Measurements from ENCODE around the gene RSPO4. TPM values are rescaled to one million over a fixed set of nuclear protein-coding genes. Genes with fewer than 3 reads are reported as not detected.

Gene RSPO4
- total and polyA plus RNA-seq, 5 donors from 2014 or later = 0.25 TPM; not detected in 4

- Histone ChIP-seq H3K27me3 (ENCODE audit: control insufficient read depth, insufficient read depth, low read length) (peaks cover 2% of the 10 kb centered on the region), H3K27ac (ENCODE audit: insufficient read depth, low read length, poor library complexity, severe bottlenecking) (no peak overlapping the region), H3K4me1 (ENCODE audit: control insufficient read depth, insufficient read depth, low read length, poor library complexity, severe bottlenecking) (no peaks in the 10 kb centered on the region), H3K4me3 (ENCODE audit: low read depth, low read length) (no peak overlapping the region), H3K36me3 (ENCODE audit: control insufficient read depth, insufficient read depth, low read length) (no peaks in the 10 kb centered on the region), H3K9me3 (ENCODE audit: control insufficient read depth in 2 of 2, low read length in 2 of 2) (no peaks in the 10 kb centered on the region)
- ATAC-seq (ENCODE audit: low read depth in 2 of 2) (no peak), DNase-seq (no peak)
- H3K4me1 Mint-ChIP-seq = no peaks in the 10 kb centered on the region
- no peak overlapping the region for H3K4me3 Mint-ChIP-seq
- H3K9me3 Mint-ChIP-seq = no peaks in the 10 kb centered on the region
- peak overlapping the region in 1 of 3 donors; percentile 77 for H3K27ac Mint-ChIP-seq
- no peaks in the 10 kb centered on the region for H3K36me3 Mint-ChIP-seq
- H3K27me3 Mint-ChIP-seq = peaks cover 5% of the 10 kb centered on the region
These were observed 91.0 kb downstream of the RSPO4 start for GRCh38 chr20:910870-911770.

- Mint-ChIP-seq H3K9me3 (no peaks in the 10 kb centered on the region), H3K27me3 (peaks cover 4% of the 10 kb centered on the region), H3K4me1 (no peaks in the 10 kb centered on the region), H3K27ac (no peak overlapping the region), H3K36me3 (no peaks in the 10 kb centered on the region), H3K4me3 (no peak overlapping the region)
- DNase-seq = no peak
- no peak overlapping the region for H3K27ac ChIP-seq (ENCODE audit: insufficient read depth, low read length, poor library complexity, severe bottlenecking)
- H3K36me3 ChIP-seq (ENCODE audit: control insufficient read depth, insufficient read depth, low read length) = no peaks in the 10 kb centered on the region
- ATAC-seq (ENCODE audit: low read depth in 2 of 2) = no peak
- H3K27me3 ChIP-seq (ENCODE audit: control insufficient read depth, insufficient read depth, low read length) = peaks cover 2% of the 10 kb centered on the region
- H3K9me3 ChIP-seq (ENCODE audit: control insufficient read depth in 2 of 2, low read length in 2 of 2) = no peaks in the 10 kb centered on the region
- no peaks in the 10 kb centered on the region for H3K4me1 ChIP-seq (ENCODE audit: control insufficient read depth, insufficient read depth, low read length, poor library complexity, severe bottlenecking)
- no peak overlapping the region for H3K4me3 ChIP-seq (ENCODE audit: low read depth, low read length)
These were observed 91.8 kb downstream of the RSPO4 start for GRCh38 chr20:910132-910869.

- Histone ChIP-seq H3K27ac (ENCODE audit: insufficient read depth, low read length, poor library complexity, severe bottlenecking) (no peak overlapping the region), H3K4me1 (ENCODE audit: control insufficient read depth, insufficient read depth, low read length, poor library complexity, severe bottlenecking) (no peaks in the 10 kb centered on the region), H3K27me3 (ENCODE audit: control insufficient read depth, insufficient read depth, low read length) (peaks cover 2% of the 10 kb centered on the region), H3K4me3 (ENCODE audit: low read depth, low read length) (no peak overlapping the region), H3K36me3 (ENCODE audit: control insufficient read depth, insufficient read depth, low read length) (no peaks in the 10 kb centered on the region), H3K9me3 (ENCODE audit: control insufficient read depth in 2 of 2, low read length in 2 of 2) (no peaks in the 10 kb centered on the region)
- Mint-ChIP-seq H3K36me3 (no peaks in the 10 kb centered on the region), H3K9me3 (no peaks in the 10 kb centered on the region), H3K4me1 (no peaks in the 10 kb centered on the region), H3K4me3 (no peak overlapping the region), H3K27ac (peak overlapping the region in 1 of 3 donors; percentile 48), H3K27me3 (no peaks in the 10 kb centered on the region)
- ATAC-seq (ENCODE audit: low read depth in 2 of 2) (no peak), DNase-seq (no peak)
These were observed 92.5 kb downstream of the RSPO4 start for GRCh38 chr20:909641-910040.

Other genes with a start within 250 kb of the RSPO4 start
- not detected for gene SLC52A3, start 233.8 kb downstream of the RSPO4 start, total RNA-seq
- gene SLC52A3, start 233.8 kb downstream of the RSPO4 start, polyA plus RNA-seq = not detected
- 27.5 TPM for gene FAM110A, start 168.6 kb downstream of the RSPO4 start, total RNA-seq
- 10 to 100 TPM; 24.6 to 36.5 (median 31.7) TPM for gene FAM110A, start 168.6 kb downstream of the RSPO4 start, polyA plus RNA-seq
- gene ANGPT4, start 86.0 kb downstream of the RSPO4 start, total RNA-seq = not detected
- gene ANGPT4, start 86.0 kb downstream of the RSPO4 start, polyA plus RNA-seq = not detected
- 114 TPM for gene PSMF1, start 116.3 kb upstream of the RSPO4 start, total RNA-seq
- gene PSMF1, start 116.3 kb upstream of the RSPO4 start, polyA plus RNA-seq = 100 to 1,000 TPM; 151 to 202 (median 160) TPM
- not detected for gene TMEM74B, start 182.7 kb upstream of the RSPO4 start, total RNA-seq
- not detected for gene TMEM74B, start 182.7 kb upstream of the RSPO4 start, polyA plus RNA-seq
- gene C20orf202, start 201.1 kb upstream of the RSPO4 start, total RNA-seq = 0.39 TPM
- gene C20orf202, start 201.1 kb upstream of the RSPO4 start, polyA plus RNA-seq = not detected
- gene RAD21L1, start 223.7 kb upstream of the RSPO4 start, total RNA-seq = not detected
- under 1 TPM in 1 of 4 donors, not detected in 3; 0.46 TPM for gene RAD21L1, start 223.7 kb upstream of the RSPO4 start, polyA plus RNA-seq